Upper lobe of left lung (tissue), 6 donors: ENCODE results near the gene ENTR1. TPM values are rescaled to one million over a fixed set of nuclear protein-coding genes. Genes with fewer than 3 reads are reported as not detected.

Source experiments
- ATAC-seq, 2 donors: fragments of 200-7000 bp; cut with Tn5 transposase; one replicate each; pipeline ENCODE4 v1.9.1; 2022; ENCODE audit warnings: mild to moderate bottlenecking in 2 of 2, moderate library complexity in 2 of 2; ENCODE audit not compliant: low FRiP score in 2 of 2
- DNase-seq, 2 donors: peaks; one replicate each; pipeline ENCODE4 v3.0.0-alpha.2; 2019 to 2020
- H3K27ac ChIP-seq, 4 donors: fragments of 200-600 bp; sonication (generic); one replicate each; pipeline ENCODE4 v1.5.1; 2016 to 2019
- H3K27me3 ChIP-seq, 4 donors: fragments of 200-600 bp; sonication (generic); one replicate each; pipeline ENCODE4 v1.5.1; 2017 to 2019
- H3K36me3 ChIP-seq, 4 donors: fragments of 200-600 bp; sonication (generic); one replicate each; pipeline ENCODE4 v1.5.1; 2016 to 2019
- H3K4me1 ChIP-seq, 4 donors: fragments of 200-600 bp; sonication (generic); one replicate each; pipeline ENCODE4 v1.5.1; 2018 to 2019
- H3K4me3 ChIP-seq, 4 donors: fragments of 200-600 bp; sonication (generic); one replicate each; pipeline ENCODE4 v1.5.1; 2017 to 2019; ENCODE audit warnings: mild to moderate bottlenecking in 2 of 4, moderate library complexity in 1 of 4
- H3K9me3 ChIP-seq, 4 donors: fragments of 200-600 bp; sonication (generic); one replicate each; pipeline ENCODE4 v1.5.1; 2018 to 2019
- EP300 ChIP-seq, 4 donors: sonication (generic); formaldehyde crosslinking; IDR thresholded peaks; one replicate each; pipeline ENCODE4 v1.5.1; 2017; ENCODE audit warnings: antibody characterized with exemption in 4 of 4, control low read depth in 2 of 4
- POLR2A ChIP-seq, 4 donors: fragments of 450-650 bp; IDR thresholded peaks; one replicate each; pipeline ENCODE4 v1.5.1; 2016 to 2017; ENCODE audit warnings: antibody characterized with exemption in 4 of 4, mild to moderate bottlenecking in 2 of 4
- POLR2AphosphoS5 ChIP-seq, 2 donors: sonication (generic); formaldehyde crosslinking; IDR thresholded peaks; one replicate each; pipeline ENCODE4 v1.5.1; 2017; ENCODE audit warnings: antibody characterized with exemption in 2 of 2
- WGBS, 2 donors: methylation state at CpG; one replicate each; pipeline ENCODE4 v1.1.5; 2017 to 2018; 5-methylcytosine and 5-hydroxymethylcytosine counted together
- total RNA-seq, 6 donors: library from RNA; depleted of rRNA in 4 of 6; stranded (reverse); fragments of >200 nt in 4 of 6; gene quantifications; one replicate each; pipeline versions ENCODE4 v1.1.0 to v1.2.1, GENCODE V29; 2016 to 2021
- TF ChIP-seq, protein P1 (sequence below), 6 experiments: fragments of 450-650 bp in 4 of 6; fragments of 200-600 bp in 2 of 6; sonication (generic) in 2 of 6; IDR thresholded peaks; one replicate each; pipeline ENCODE4 v1.5.1; 2016 to 2019; ENCODE audit warnings: antibody characterized with exemption in 6 of 6
- donor health status: DM: no; HTN: no; CAD: no; lungs with moderate emphysema.
- donor health status: DM: no; HTN: yes; CAD: no; lungs with severe emphysema.

The ENTR1 gene
- total RNA-seq, 6 donors from 2014 or later = 29.6 to 128 (median 40.0) TPM

- peaks cover 12 to 20% (median 14%) of the 10 kb centered on the region in 4 donors for H3K4me1 ChIP-seq
- 85 to 92% methylated on average over 7 of the region's 7 CpGs for WGBS, 2 donors
- TF ChIP-seq, protein P1, sequence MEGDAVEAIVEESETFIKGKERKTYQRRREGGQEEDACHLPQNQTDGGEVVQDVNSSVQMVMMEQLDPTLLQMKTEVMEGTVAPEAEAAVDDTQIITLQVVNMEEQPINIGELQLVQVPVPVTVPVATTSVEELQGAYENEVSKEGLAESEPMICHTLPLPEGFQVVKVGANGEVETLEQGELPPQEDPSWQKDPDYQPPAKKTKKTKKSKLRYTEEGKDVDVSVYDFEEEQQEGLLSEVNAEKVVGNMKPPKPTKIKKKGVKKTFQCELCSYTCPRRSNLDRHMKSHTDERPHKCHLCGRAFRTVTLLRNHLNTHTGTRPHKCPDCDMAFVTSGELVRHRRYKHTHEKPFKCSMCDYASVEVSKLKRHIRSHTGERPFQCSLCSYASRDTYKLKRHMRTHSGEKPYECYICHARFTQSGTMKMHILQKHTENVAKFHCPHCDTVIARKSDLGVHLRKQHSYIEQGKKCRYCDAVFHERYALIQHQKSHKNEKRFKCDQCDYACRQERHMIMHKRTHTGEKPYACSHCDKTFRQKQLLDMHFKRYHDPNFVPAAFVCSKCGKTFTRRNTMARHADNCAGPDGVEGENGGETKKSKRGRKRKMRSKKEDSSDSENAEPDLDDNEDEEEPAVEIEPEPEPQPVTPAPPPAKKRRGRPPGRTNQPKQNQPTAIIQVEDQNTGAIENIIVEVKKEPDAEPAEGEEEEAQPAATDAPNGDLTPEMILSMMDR (IDR thresholded peaks at IDR 0.05) = no peak
- no peaks in the 10 kb centered on the region for H3K9me3 ChIP-seq
- DNase-seq = peak in 1 of 2 donors; percentile 6
- no peak for ATAC-seq
- no peak overlapping the region for H3K27ac ChIP-seq
- no peaks in the 10 kb centered on the region for H3K27me3 ChIP-seq
- H3K36me3 ChIP-seq = peaks cover 19 to 50% (median 39%) of the 10 kb centered on the region in 4 donors
- no peak overlapping the region for H3K4me3 ChIP-seq
These were observed 4.9 kb downstream of the ENTR1 start for GRCh38 chr9:136405481-136405880.

DNA sequence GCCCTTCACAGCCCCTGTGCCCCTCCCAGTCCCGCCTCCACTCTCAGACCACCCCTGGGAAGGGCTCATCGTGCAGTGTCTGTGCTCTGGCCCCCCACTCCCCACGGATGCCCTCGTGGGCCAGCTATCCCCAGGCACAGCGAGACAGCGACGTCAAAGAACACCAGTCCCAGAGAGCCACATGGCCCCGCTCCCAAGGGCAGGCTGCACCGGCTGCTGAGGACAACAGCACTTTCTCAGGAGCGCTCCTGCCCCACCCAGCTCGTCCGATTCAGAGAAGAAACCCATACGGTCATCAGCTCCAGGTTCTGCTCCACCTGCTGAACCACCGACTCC, 5.6 kb downstream of the ENTR1 start:
- H3K9me3 ChIP-seq = no peaks in the 10 kb centered on the region
- no peak overlapping the region for H3K4me3 ChIP-seq
- no peak for TF ChIP-seq EP300 (IDR thresholded peaks at IDR 0.05)
- no peak for TF ChIP-seq POLR2AphosphoS5 (IDR thresholded peaks at IDR 0.05)
- TF ChIP-seq, protein P1 (IDR thresholded peaks at IDR 0.05) = no peak
- TF ChIP-seq POLR2A (IDR thresholded peaks at IDR 0.05) = no peak
- peaks cover 19 to 50% (median 39%) of the 10 kb centered on the region in 4 donors for H3K36me3 ChIP-seq
- DNase-seq = peak in 1 of 2 donors; percentile 60
- 93 to 94% methylated on average over 10 of the region's 14 CpGs for WGBS, 2 donors
- no peak for ATAC-seq
- H3K27ac ChIP-seq = no peak overlapping the region
- peaks cover 12 to 23% (median 15%) of the 10 kb centered on the region in 4 donors for H3K4me1 ChIP-seq
- no peaks in the 10 kb centered on the region for H3K27me3 ChIP-seq

DNA sequence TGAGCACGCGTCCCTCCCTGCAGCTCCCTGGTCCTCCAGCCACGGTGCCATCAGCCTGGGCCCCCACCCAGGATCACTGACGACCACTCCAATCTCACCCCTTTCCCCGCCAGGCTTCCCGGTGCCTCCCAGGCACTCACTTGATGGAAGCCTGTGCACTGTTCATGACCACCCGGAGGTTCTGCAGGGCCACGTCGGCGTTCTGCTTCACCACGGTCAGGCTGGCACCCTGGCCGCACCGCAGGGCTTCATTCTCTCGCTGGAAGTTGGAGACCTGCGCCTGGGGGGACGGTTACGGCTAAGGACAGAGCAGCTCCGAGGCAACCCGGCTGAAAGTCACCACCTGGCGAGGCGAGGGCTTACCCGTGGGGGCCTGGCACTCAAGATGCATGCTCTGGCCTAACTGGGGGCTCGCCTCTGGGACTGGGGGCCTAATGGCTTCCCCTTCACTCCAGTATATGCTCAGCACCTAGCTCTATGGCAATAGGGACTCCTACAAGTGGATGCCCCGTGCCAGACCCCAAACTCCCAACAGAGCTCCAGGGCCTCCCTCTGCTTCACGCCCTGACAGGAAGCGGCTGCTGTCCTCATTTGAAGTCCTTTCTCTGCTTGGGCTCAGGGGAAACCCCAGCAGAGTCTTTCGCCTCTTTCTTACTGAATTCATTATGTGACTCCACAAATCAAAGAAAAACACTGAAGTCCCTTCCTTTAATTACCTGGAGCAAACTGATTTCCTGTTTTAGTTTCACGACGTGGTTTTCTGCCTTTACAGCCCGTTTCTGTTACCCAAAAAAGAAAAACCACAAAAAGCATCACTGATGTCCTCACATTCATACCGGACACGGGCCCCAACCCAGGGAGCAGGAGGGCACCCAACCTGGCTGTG, 6.3 kb downstream of the ENTR1 start:
- Histone ChIP-seq H3K36me3 (peaks cover 19 to 50% (median 39%) of the 10 kb centered on the region in 4 donors), H3K27me3 (no peaks in the 10 kb centered on the region), H3K4me1 (peaks cover 10 to 23% (median 13%) of the 10 kb centered on the region in 4 donors), H3K9me3 (no peaks in the 10 kb centered on the region), H3K4me3 (no peak overlapping the region), H3K27ac (peak overlapping the region in 1 of 4 donors; percentile 43)
- ATAC-seq = no peak
- TF ChIP-seq POLR2AphosphoS5 (IDR thresholded peaks at IDR 0.05) (no peak), EP300 (IDR thresholded peaks at IDR 0.05) (no peak), POLR2A (IDR thresholded peaks at IDR 0.05) (no peak)
- TF ChIP-seq, protein P1 (IDR thresholded peaks at IDR 0.05) = no peak
- peak in 1 of 2 donors; percentile 72 for DNase-seq
- WGBS, 2 donors = 85 to 88% methylated on average over 32 of the region's 32 CpGs

GRCh38 chr9:136403538-136403914, 6.9 kb downstream of the ENTR1 start:
- DNase-seq (no peak), ATAC-seq (no peak)
- no peaks in the 10 kb centered on the region for H3K27me3 ChIP-seq
- WGBS, 2 donors = 89 to 91% methylated on average over 5 of the region's 5 CpGs
- H3K27ac ChIP-seq = peak overlapping the region in 1 of 4 donors; percentile 43
- H3K36me3 ChIP-seq = peaks cover 19 to 50% (median 39%) of the 10 kb centered on the region in 4 donors
- peaks cover 13 to 23% (median 16%) of the 10 kb centered on the region in 4 donors for H3K4me1 ChIP-seq
- no peak overlapping the region for H3K4me3 ChIP-seq
- H3K9me3 ChIP-seq = no peaks in the 10 kb centered on the region
- no peak for TF ChIP-seq POLR2A (IDR thresholded peaks at IDR 0.05)
- TF ChIP-seq, protein P1 (IDR thresholded peaks at IDR 0.05) = no peak
- TF ChIP-seq POLR2AphosphoS5 (IDR thresholded peaks at IDR 0.05) = no peak
- no peak for TF ChIP-seq EP300 (IDR thresholded peaks at IDR 0.05)
